Measurements from ENCODE around the gene ST6GALNAC4.

DNA sequence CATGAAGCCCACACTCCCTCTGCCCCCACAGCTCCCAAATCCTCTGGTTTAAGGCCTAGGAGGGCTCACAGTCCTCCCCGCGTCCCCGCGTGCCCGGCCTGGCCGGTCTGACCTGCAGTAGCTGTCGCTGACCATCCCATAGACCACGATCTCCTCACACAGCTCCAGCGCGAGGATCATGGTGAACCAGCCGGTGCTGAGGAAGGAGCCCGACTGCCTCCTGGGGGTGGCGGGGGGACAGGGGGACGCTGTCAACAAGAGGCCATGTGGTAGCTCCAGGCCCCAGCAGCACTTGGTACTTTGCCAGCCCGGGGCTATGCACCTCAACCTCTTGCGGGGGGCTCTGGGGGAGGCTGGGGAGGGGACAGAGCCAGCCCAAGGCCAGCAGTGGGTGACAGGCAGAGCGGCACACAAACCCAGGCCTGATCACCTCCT is 7.0 kb downstream of the ST6GALNAC4 start:
- TF ChIP-seq, protein P1, sequence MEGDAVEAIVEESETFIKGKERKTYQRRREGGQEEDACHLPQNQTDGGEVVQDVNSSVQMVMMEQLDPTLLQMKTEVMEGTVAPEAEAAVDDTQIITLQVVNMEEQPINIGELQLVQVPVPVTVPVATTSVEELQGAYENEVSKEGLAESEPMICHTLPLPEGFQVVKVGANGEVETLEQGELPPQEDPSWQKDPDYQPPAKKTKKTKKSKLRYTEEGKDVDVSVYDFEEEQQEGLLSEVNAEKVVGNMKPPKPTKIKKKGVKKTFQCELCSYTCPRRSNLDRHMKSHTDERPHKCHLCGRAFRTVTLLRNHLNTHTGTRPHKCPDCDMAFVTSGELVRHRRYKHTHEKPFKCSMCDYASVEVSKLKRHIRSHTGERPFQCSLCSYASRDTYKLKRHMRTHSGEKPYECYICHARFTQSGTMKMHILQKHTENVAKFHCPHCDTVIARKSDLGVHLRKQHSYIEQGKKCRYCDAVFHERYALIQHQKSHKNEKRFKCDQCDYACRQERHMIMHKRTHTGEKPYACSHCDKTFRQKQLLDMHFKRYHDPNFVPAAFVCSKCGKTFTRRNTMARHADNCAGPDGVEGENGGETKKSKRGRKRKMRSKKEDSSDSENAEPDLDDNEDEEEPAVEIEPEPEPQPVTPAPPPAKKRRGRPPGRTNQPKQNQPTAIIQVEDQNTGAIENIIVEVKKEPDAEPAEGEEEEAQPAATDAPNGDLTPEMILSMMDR (IDR thresholded peaks at IDR 0.05): no peak
- TF ChIP-seq IRF2 (CRISPR knock-in tag; IDR thresholded peaks at IDR 0.05; ENCODE audit: borderline replicate concordance, low read depth) (no peak), TCF7 (CRISPR knock-in tag; IDR thresholded peaks at IDR 0.05; ENCODE audit: low read depth) (no peak), ZNF121 (CRISPR knock-in tag; IDR thresholded peaks at IDR 0.05) (no peak), JUN (CRISPR knock-in tag; IDR thresholded peaks at IDR 0.05) (no peak), CREB1 (CRISPR knock-in tag; IDR thresholded peaks at IDR 0.05) (no peak), NFYB (CRISPR knock-in tag; conservative IDR thresholded peaks at IDR 0.05; ENCODE audit: low read depth) (no peak), USF2 (CRISPR knock-in tag; IDR thresholded peaks at IDR 0.05) (no peak), NFE2L1 (CRISPR knock-in tag; IDR thresholded peaks at IDR 0.05) (no peak), ZNF219 (CRISPR knock-in tag; IDR thresholded peaks at IDR 0.05; ENCODE audit: borderline replicate concordance) (no peak)
- TF ChIP-seq, protein P2, sequence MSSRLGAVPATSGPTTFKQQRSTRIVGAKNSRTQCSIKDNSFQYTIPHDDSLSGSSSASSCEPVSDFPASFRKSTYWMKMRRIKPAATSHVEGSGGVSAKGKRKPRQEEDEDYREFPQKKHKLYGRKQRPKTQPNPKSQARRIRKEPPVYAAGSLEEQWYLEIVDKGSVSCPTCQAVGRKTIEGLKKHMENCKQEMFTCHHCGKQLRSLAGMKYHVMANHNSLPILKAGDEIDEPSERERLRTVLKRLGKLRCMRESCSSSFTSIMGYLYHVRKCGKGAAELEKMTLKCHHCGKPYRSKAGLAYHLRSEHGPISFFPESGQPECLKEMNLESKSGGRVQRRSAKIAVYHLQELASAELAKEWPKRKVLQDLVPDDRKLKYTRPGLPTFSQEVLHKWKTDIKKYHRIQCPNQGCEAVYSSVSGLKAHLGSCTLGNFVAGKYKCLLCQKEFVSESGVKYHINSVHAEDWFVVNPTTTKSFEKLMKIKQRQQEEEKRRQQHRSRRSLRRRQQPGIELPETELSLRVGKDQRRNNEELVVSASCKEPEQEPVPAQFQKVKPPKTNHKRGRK (CRISPR knock-in tag; IDR thresholded peaks at IDR 0.05; ENCODE audit: borderline replicate concordance): no peak
- TF ChIP-seq, protein P3, sequence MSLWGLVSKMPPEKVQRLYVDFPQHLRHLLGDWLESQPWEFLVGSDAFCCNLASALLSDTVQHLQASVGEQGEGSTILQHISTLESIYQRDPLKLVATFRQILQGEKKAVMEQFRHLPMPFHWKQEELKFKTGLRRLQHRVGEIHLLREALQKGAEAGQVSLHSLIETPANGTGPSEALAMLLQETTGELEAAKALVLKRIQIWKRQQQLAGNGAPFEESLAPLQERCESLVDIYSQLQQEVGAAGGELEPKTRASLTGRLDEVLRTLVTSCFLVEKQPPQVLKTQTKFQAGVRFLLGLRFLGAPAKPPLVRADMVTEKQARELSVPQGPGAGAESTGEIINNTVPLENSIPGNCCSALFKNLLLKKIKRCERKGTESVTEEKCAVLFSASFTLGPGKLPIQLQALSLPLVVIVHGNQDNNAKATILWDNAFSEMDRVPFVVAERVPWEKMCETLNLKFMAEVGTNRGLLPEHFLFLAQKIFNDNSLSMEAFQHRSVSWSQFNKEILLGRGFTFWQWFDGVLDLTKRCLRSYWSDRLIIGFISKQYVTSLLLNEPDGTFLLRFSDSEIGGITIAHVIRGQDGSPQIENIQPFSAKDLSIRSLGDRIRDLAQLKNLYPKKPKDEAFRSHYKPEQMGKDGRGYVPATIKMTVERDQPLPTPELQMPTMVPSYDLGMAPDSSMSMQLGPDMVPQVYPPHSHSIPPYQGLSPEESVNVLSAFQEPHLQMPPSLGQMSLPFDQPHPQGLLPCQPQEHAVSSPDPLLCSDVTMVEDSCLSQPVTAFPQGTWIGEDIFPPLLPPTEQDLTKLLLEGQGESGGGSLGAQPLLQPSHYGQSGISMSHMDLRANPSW (CRISPR knock-in tag; conservative IDR thresholded peaks at IDR 0.05; ENCODE audit: low read depth): no peak
- TF ChIP-seq, protein P4, sequence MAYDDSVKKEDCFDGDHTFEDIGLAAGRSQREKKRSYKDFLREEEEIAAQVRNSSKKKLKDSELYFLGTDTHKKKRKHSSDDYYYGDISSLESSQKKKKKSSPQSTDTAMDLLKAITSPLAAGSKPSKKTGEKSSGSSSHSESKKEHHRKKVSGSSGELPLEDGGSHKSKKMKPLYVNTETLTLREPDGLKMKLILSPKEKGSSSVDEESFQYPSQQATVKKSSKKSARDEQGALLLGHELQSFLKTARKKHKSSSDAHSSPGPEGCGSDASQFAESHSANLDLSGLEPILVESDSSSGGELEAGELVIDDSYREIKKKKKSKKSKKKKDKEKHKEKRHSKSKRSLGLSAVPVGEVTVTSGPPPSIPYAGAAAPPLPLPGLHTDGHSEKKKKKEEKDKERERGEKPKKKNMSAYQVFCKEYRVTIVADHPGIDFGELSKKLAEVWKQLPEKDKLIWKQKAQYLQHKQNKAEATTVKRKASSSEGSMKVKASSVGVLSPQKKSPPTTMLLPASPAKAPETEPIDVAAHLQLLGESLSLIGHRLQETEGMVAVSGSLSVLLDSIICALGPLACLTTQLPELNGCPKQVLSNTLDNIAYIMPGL (CRISPR knock-in tag; IDR thresholded peaks at IDR 0.05): no peak
- TF ChIP-seq, protein P5, sequence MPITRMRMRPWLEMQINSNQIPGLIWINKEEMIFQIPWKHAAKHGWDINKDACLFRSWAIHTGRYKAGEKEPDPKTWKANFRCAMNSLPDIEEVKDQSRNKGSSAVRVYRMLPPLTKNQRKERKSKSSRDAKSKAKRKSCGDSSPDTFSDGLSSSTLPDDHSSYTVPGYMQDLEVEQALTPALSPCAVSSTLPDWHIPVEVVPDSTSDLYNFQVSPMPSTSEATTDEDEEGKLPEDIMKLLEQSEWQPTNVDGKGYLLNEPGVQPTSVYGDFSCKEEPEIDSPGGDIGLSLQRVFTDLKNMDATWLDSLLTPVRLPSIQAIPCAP (CRISPR knock-in tag; IDR thresholded peaks at IDR 0.05): no peak

Measured in WTC11 (cell line).